HepG2 (cell line): ENCODE data around the gene PRDX4. TPM values are rescaled to one million over a fixed set of nuclear protein-coding genes. Genes with fewer than 3 reads are reported as not detected.
A peak's percentile ranks its signal among the peaks of the same experiment; 100 is the strongest.

Experiments
- DZIP1 ChIP-seq: sonication (generic); formaldehyde crosslinking; IDR thresholded peaks from 2 replicates; pipeline ENCODE4 v1.5.0; 2020; ENCODE audit warnings: mild to moderate bottlenecking, missing genetic modification reagents
- KLF13 ChIP-seq: sonication (generic); formaldehyde crosslinking; IDR thresholded peaks from 2 replicates; pipeline ENCODE4 v1.4.0; 2020; ENCODE audit warnings: mild to moderate bottlenecking, missing genetic modification reagents
- KLF6 ChIP-seq: IDR thresholded peaks from 2 replicates; pipeline ENCODE4 v1.8.0; 2016; ENCODE audit warnings: missing biosample characterization, missing genetic modification reagents
- KLF9 ChIP-seq: IDR thresholded peaks from 2 replicates; pipeline ENCODE4 v1.6.1; 2016; ENCODE audit warnings: low read depth
- SOX6 ChIP-seq, 2 experiments: fragments of 450-650 bp in 1 of 2; sonication (generic) in 1 of 2; formaldehyde crosslinking in 1 of 2; IDR thresholded peaks; 2 replicates each; pipeline versions ENCODE4 v1.4.0 to v1.6.1; 2017 to 2020; ENCODE audit warnings: antibody characterized with exemption in 1 of 2, mild to moderate bottlenecking in 1 of 2, missing genetic modification reagents in 1 of 2
- SP5 ChIP-seq: IDR thresholded peaks from 2 replicates; pipeline ENCODE4 v1.6.1; 2016; ENCODE audit warnings: low read depth, borderline replicate concordance
- YEATS4 ChIP-seq: sonication (generic); formaldehyde crosslinking; IDR thresholded peaks from 2 replicates; pipeline ENCODE4 v1.4.0; 2020; ENCODE audit warnings: missing genetic modification reagents, borderline replicate concordance
- ZIK1 ChIP-seq: sonication (generic); formaldehyde crosslinking; IDR thresholded peaks from 2 replicates; pipeline ENCODE4 v1.5.0; 2020; ENCODE audit warnings: mild to moderate bottlenecking, low read depth, missing genetic modification reagents, borderline replicate concordance
- ZNF441 ChIP-seq: sonication (generic); formaldehyde crosslinking; IDR thresholded peaks from 2 replicates; pipeline ENCODE4 v1.7.0; 2021; ENCODE audit warnings: missing genetic modification reagents, borderline replicate concordance
- ZNF556 ChIP-seq: sonication (generic); formaldehyde crosslinking; IDR thresholded peaks from 2 replicates; pipeline ENCODE4 v1.4.0; 2020; ENCODE audit warnings: mild to moderate bottlenecking, missing genetic modification reagents, borderline replicate concordance
- ZNF605 ChIP-seq: sonication (generic); formaldehyde crosslinking; IDR thresholded peaks from 2 replicates; pipeline ENCODE4 v1.8.0; 2022; ENCODE audit warnings: mild to moderate bottlenecking, missing genetic modification reagents
- ZNF749 ChIP-seq: sonication (generic); formaldehyde crosslinking; IDR thresholded peaks from 2 replicates; pipeline ENCODE4 v1.8.0; 2022; ENCODE audit warnings: mild to moderate bottlenecking, missing genetic modification reagents, moderate library complexity, borderline replicate concordance
- polyA plus RNA-seq, 8 experiments: library from polyadenylated mRNA; depleted of rRNA in 3 of 8; stranded (reverse) in 7 of 8; unstranded in 1 of 8; fragments of >200 nt; fragmentation: Illumina TruSeq in 4 of 8; extraction: Trizol in 4 of 8; gene quantifications; 2 replicates each; pipeline versions ENCODE4 v1.2.1 to v1.2.3, GENCODE V29; 2011 to 2016; ENCODE audit warnings: low read depth in 4 of 8, missing spikeins in 1 of 8, mixed read lengths in 1 of 8; ENCODE audit not compliant: insufficient read depth in 1 of 8
- total RNA-seq, 5 experiments: library from RNA; depleted of rRNA; stranded (reverse); fragments of >200 nt; fragmentation: Illumina TruSeq; extraction: Trizol; gene quantifications; 2 replicates each; pipeline ENCODE4 v1.2.3, GENCODE V29; 2016; ENCODE audit warnings: low read depth in 1 of 5
- TF ChIP-seq, protein P1 (sequence below): IDR thresholded peaks from 2 replicates; pipeline ENCODE4 v1.6.1; 2018; ENCODE audit warnings: missing genetic modification reagents, mild to moderate bottlenecking, missing compliant biosample characterization
- TF ChIP-seq, protein P2 (sequence below): sonication (generic); formaldehyde crosslinking; IDR thresholded peaks from 2 replicates; pipeline ENCODE4 v1.4.0; 2020; ENCODE audit warnings: missing genetic modification reagents
- TF ChIP-seq, protein P3 (sequence below): sonication (generic); formaldehyde crosslinking; IDR thresholded peaks from 2 replicates; pipeline ENCODE4 v1.8.1; 2023; ENCODE audit warnings: mild to moderate bottlenecking, missing genetic modification reagents
- TF ChIP-seq, protein P4 (sequence below): sonication (generic); formaldehyde crosslinking; IDR thresholded peaks from 2 replicates; pipeline ENCODE4 v1.4.0; 2020; ENCODE audit warnings: missing genetic modification reagents, low read depth, mild to moderate bottlenecking, borderline replicate concordance

Gene PRDX4
- total and polyA plus RNA-seq, 2 of the 13 experiments (the other 11 are each of a cell fraction or from before 2014, with no cell fraction given), result 217 to 252 TPM

GRCh38 chrX:23667239-23668177 is at the start of gene PRDX4 (continued):
- no peak for TF ChIP-seq SOX6 (IDR thresholded peaks at IDR 0.05)
- TF ChIP-seq SOX6 (CRISPR knock-in tag; IDR thresholded peaks at IDR 0.05), result peak; percentile 18; the same call in 1 of the 2 replicates
- 0 out of 2 replicates have a peak, but pooled peaks have one; percentile 68 for TF ChIP-seq ZIK1 (CRISPR knock-in tag)
- TF ChIP-seq, protein P1, sequence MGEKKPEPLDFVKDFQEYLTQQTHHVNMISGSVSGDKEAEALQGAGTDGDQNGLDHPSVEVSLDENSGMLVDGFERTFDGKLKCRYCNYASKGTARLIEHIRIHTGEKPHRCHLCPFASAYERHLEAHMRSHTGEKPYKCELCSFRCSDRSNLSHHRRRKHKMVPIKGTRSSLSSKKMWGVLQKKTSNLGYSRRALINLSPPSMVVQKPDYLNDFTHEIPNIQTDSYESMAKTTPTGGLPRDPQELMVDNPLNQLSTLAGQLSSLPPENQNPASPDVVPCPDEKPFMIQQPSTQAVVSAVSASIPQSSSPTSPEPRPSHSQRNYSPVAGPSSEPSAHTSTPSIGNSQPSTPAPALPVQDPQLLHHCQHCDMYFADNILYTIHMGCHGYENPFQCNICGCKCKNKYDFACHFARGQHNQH, result 0 out of 2 replicates have a peak, but pooled peaks have one; percentile 37
- TF ChIP-seq, protein P2, sequence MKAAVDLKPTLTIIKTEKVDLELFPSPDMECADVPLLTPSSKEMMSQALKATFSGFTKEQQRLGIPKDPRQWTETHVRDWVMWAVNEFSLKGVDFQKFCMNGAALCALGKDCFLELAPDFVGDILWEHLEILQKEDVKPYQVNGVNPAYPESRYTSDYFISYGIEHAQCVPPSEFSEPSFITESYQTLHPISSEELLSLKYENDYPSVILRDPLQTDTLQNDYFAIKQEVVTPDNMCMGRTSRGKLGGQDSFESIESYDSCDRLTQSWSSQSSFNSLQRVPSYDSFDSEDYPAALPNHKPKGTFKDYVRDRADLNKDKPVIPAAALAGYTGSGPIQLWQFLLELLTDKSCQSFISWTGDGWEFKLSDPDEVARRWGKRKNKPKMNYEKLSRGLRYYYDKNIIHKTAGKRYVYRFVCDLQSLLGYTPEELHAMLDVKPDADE (CRISPR knock-in tag), result 0 out of 2 replicates have a peak, but pooled peaks have one; percentile 46
- TF ChIP-seq, protein P3, sequence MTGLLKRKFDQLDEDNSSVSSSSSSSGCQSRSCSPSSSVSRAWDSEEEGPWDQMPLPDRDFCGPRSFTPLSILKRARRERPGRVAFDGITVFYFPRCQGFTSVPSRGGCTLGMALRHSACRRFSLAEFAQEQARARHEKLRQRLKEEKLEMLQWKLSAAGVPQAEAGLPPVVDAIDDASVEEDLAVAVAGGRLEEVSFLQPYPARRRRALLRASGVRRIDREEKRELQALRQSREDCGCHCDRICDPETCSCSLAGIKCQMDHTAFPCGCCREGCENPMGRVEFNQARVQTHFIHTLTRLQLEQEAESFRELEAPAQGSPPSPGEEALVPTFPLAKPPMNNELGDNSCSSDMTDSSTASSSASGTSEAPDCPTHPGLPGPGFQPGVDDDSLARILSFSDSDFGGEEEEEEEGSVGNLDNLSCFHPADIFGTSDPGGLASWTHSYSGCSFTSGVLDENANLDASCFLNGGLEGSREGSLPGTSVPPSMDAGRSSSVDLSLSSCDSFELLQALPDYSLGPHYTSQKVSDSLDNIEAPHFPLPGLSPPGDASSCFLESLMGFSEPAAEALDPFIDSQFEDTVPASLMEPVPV (CRISPR knock-in tag), result peak; percentile 72; the same call in 1 of the 2 replicates
- TF ChIP-seq ZNF605, result peak; percentile 78
- TF ChIP-seq KLF9 (CRISPR knock-in tag), result no peak
- peak; percentile 52; the same call in 1 of the 2 replicates for TF ChIP-seq ZNF556 (CRISPR knock-in tag)
- TF ChIP-seq DZIP1 (CRISPR knock-in tag), result no peak
- peak; percentile 89 for TF ChIP-seq YEATS4
- peak; percentile 54; the same call in 1 of the 2 replicates for TF ChIP-seq SP5 (CRISPR knock-in tag)
- 0 out of 2 replicates have a peak, but pooled peaks have one; percentile 55 for TF ChIP-seq KLF6
- no peak for TF ChIP-seq KLF13 (CRISPR knock-in tag)
- TF ChIP-seq ZNF441 (CRISPR knock-in tag), result peak; percentile 81; the same call in 1 of the 2 replicates
- TF ChIP-seq, protein P4, sequence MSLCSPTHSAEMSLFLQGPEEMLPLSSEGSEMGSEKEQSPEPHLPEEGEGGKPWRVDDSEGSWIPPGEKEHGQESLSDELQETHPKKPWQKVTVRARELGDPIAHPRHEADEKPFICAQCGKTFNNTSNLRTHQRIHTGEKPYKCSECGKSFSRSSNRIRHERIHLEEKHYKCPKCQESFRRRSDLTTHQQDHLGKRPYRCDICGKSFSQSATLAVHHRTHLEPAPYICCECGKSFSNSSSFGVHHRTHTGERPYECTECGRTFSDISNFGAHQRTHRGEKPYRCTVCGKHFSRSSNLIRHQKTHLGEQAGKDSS (CRISPR knock-in tag), result no peak
- TF ChIP-seq ZNF749 (CRISPR knock-in tag), result 0 out of 2 replicates have a peak, but pooled peaks have one; percentile 50
